T-helper 1 cell treated with Interleukin-12 subunit alpha and Interleukin-12 subunit beta and Interleukin-4 antibody, amounts not matched to agents 30 μg/mL and 1 μg/mL, for 36 hours (primary cell): ENCODE measurements around the gene STARD5.

ENCODE experiments used
- H3K27ac Mint-ChIP-seq: one replicate; pipeline ENCODE4 v1.8.0; 2021; ENCODE audit warnings: mild to moderate bottlenecking, mixed read lengths
- H3K27me3 Mint-ChIP-seq: one replicate; pipeline ENCODE4 v1.8.0; 2021; ENCODE audit warnings: low read depth, mixed read lengths
- H3K36me3 Mint-ChIP-seq: one replicate; pipeline ENCODE4 v1.8.0; 2021; ENCODE audit warnings: low read depth, mixed read lengths
- H3K4me1 Mint-ChIP-seq: one replicate; pipeline ENCODE4 v1.8.0; 2021; ENCODE audit warnings: low read depth, mixed read lengths
- H3K4me3 Mint-ChIP-seq: one replicate; pipeline ENCODE4 v1.8.0; 2021; ENCODE audit warnings: mild to moderate bottlenecking, moderate library complexity, mixed read lengths
- H3K9me3 Mint-ChIP-seq: one replicate; pipeline ENCODE4 v1.8.0; 2021; ENCODE audit warnings: mixed read lengths

STARD5 gene

DNA sequence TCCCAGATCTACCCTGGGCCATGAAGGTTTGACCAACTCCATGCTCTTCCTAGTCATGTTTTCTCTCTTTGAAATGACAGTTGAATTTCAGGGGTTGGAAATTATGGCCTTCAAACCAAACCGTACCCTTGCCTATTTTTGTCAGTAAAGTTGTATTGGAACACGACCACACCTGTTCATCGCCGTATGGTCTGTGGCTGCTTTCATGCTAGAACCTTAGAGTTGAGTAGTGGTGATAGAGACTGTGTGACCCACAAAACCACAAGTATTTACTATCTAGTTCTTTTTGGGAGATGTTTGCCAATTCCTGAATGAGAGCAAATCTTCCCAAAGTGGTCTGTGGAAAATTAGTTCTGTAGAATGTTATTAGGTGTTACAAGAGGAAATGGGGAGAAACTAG lies 24.0 kb upstream of the STARD5 start:
- H3K9me3 Mint-ChIP-seq, result no peaks in the 10 kb centered on the region
- H3K4me1 Mint-ChIP-seq, result no peaks in the 10 kb centered on the region
- H3K36me3 Mint-ChIP-seq, result no peaks in the 10 kb centered on the region
- H3K4me3 Mint-ChIP-seq, result no peak overlapping the region
- no peak overlapping the region for H3K27ac Mint-ChIP-seq
- H3K27me3 Mint-ChIP-seq, result peaks cover 4% of the 10 kb centered on the region

DNA sequence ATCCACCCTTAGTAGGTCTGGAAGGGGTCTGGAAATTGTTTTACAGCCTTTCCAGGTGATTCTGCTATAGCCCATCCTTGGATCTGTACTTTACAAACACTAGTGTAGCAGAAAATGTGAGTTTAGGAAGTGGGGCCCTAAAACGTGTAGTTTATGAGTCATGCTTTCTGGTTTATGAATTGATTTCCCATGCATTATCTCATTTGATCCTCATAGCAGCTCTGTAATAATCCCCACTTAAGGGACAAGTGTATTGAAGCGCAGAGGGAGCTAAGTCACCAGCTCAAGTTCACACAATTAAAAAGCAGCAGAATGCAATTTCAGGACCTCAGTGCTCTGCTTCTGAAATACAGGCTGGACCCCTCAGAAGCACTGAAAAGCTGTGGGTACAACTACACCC lies 22.7 kb upstream of the STARD5 start:
- peaks cover 4% of the 10 kb centered on the region for H3K27me3 Mint-ChIP-seq
- no peak overlapping the region for H3K27ac Mint-ChIP-seq
- no peaks in the 10 kb centered on the region for H3K9me3 Mint-ChIP-seq
- no peaks in the 10 kb centered on the region for H3K36me3 Mint-ChIP-seq
- H3K4me3 Mint-ChIP-seq, result no peak overlapping the region
- H3K4me1 Mint-ChIP-seq, result no peaks in the 10 kb centered on the region

DNA sequence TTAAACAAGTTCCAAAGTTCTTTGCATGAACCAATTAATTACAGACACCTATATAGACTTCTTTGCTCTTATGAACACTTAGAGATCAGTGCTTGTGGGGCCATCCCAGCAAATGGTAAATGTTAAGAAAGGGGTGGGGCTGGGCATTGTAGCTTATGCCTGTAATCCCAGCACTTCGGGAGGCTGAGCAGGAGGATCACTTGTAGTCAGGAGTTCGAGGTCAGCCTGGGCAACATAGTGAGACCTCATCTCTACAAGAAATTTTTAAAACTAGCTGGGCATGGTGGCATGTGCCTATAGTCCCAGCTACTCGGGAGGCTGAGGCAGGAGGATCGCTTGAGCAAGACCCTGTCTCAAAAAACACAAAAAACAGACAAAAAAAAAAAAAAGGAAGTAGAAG lies 19.4 kb upstream of the STARD5 start:
- no peak overlapping the region for H3K4me3 Mint-ChIP-seq

DNA sequence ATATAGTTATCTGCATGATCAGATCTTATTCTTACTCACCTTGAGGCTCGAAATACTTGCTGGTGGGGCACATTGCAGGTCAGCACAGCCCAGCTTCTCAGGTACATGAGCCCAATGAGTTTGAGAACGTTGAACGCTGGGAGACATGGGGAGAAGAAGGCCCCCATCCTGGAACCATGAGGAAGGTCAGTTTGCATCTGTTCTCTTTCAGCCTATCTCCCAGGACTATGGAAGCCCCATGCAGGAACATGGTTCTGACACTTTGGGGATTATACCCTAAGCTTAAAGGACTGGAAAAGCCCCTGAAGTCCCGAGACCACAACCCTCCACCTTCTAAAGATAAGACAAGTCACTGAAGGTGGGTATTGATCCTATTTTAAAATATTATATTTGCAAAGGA lies 17.4 kb upstream of the STARD5 start:
- no peaks in the 10 kb centered on the region for H3K9me3 Mint-ChIP-seq
- no peaks in the 10 kb centered on the region for H3K36me3 Mint-ChIP-seq

More for the DNA sequence above, 19.4 kb upstream of the STARD5 start:
- H3K9me3 Mint-ChIP-seq, result no peaks in the 10 kb centered on the region
- H3K4me1 Mint-ChIP-seq, result no peaks in the 10 kb centered on the region
- H3K36me3 Mint-ChIP-seq, result no peaks in the 10 kb centered on the region
- peaks cover 12% of the 10 kb centered on the region for H3K27me3 Mint-ChIP-seq
- no peak overlapping the region for H3K27ac Mint-ChIP-seq

DNA sequence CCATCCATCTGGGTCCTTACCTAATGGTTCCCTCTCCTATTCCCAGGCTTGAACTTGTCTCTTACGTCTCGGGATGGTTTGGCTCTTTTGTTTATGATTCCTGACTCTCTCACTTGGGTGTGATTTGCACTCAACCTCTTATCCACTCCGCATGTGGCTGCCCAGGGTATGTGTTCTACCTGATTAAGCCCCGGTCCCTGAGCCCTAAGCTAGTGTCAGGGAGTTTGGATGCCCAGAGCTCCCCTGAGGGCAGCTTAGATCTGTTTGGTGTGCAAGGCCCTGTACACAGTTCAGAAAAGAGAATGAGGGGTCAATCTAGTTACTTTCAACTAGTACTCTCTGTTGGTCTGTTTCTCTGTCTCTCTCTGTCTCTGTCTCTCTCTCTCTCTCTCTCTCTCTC lies 15.9 kb upstream of the STARD5 start:
- no peaks in the 10 kb centered on the region for H3K36me3 Mint-ChIP-seq
- peaks cover 12% of the 10 kb centered on the region for H3K27me3 Mint-ChIP-seq
- peaks cover 3% of the 10 kb centered on the region for H3K4me1 Mint-ChIP-seq
- no peak overlapping the region for H3K4me3 Mint-ChIP-seq
- no peak overlapping the region for H3K27ac Mint-ChIP-seq
- no peaks in the 10 kb centered on the region for H3K9me3 Mint-ChIP-seq

More for the DNA sequence above, 17.4 kb upstream of the STARD5 start:
- Mint-ChIP-seq H3K4me3 (no peak overlapping the region), H3K4me1 (peaks cover 3% of the 10 kb centered on the region), H3K27ac (no peak overlapping the region), H3K27me3 (peaks cover 12% of the 10 kb centered on the region)

DNA sequence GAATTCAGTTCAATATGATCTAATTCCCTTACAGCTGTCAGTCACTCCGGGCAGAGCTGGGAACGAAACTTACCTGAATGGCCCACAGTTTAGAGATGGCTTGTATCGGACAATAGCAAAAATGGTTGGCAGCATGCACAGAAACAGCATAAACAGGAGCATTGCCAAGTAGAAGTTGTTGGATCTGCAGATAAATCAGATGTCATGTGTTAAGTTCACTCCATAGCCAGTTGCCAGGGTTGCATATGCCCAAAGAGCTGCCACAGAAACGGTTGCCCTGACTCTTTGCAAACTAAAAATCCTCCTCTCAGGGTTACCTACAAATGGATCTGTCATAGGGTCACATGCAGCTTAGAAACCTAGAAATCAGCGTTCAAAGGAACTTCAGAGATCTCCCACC lies 15.4 kb upstream of the STARD5 start:
- Mint-ChIP-seq H3K4me1 (peaks cover 3% of the 10 kb centered on the region), H3K9me3 (no peaks in the 10 kb centered on the region), H3K27ac (no peak overlapping the region), H3K36me3 (no peaks in the 10 kb centered on the region), H3K27me3 (peaks cover 12% of the 10 kb centered on the region), H3K4me3 (no peak overlapping the region)

DNA sequence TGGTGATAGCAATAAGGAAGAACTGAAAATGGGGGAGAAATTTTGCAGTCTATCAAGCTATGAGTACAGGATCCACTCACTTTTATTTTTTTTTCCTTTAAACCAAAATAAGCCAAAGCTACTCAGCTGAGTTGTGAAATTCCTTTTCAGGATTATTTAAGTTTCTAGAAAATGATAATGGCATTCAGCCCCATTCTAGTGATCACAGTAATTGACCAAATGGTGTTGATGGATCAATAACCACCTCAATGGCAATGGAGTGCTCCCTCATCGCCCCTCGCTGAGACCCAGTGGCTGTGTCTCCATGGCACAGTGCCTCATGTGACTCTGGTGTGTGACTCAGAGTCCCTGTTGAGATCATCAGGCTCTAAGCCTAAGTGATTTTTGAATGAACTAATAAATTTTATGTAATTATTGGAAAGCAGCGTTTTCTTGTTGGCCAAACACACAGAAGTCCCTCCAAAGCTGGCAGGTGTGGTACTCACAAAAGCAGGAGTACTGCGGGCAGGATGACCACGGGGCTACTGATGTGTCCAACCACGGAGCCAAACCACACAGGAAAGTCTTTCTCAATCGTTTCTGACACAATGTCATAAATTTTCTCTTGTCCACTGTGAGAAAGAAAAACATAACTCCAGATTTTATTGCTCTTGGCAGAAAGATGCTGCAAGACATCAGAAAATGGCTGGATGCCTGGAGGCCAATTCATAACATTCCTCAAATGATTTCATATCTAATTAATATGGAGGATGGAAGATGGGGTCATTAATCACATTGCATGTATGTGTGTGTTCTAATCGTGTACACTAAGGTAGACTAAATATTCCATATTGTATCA lies 14.4 kb upstream of the STARD5 start:
- peaks cover 12% of the 10 kb centered on the region for H3K27me3 Mint-ChIP-seq
- H3K4me1 Mint-ChIP-seq, result peaks cover 3% of the 10 kb centered on the region
- no peak overlapping the region for H3K27ac Mint-ChIP-seq
- no peaks in the 10 kb centered on the region for H3K9me3 Mint-ChIP-seq
- H3K4me3 Mint-ChIP-seq, result no peak overlapping the region
- H3K36me3 Mint-ChIP-seq, result no peaks in the 10 kb centered on the region

DNA sequence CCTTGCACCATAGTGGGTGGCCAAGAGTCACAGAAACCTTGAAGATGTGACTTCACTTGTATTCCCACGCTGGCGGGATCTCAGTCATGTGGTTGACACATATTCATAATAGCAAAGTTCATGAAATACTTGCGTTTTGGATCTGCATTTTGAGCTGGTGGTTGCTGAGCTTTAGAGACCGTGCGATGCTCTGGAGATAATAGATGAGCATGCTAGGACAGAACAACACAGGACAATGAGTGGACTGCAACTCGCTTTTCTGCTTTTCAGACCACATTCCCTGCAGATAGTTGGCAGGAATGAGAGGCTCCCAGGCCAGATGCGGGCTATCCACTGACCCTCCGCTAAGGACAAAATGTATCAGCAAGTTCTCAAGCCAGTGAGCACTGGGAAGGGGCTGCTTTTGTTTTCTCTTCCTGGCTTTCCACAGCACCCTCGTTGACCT lies 13.8 kb upstream of the STARD5 start:
- H3K27ac Mint-ChIP-seq, result no peak overlapping the region
- H3K4me1 Mint-ChIP-seq, result peaks cover 3% of the 10 kb centered on the region
- no peaks in the 10 kb centered on the region for H3K36me3 Mint-ChIP-seq
- H3K9me3 Mint-ChIP-seq, result no peaks in the 10 kb centered on the region
- peaks cover 12% of the 10 kb centered on the region for H3K27me3 Mint-ChIP-seq
- no peak overlapping the region for H3K4me3 Mint-ChIP-seq

DNA sequence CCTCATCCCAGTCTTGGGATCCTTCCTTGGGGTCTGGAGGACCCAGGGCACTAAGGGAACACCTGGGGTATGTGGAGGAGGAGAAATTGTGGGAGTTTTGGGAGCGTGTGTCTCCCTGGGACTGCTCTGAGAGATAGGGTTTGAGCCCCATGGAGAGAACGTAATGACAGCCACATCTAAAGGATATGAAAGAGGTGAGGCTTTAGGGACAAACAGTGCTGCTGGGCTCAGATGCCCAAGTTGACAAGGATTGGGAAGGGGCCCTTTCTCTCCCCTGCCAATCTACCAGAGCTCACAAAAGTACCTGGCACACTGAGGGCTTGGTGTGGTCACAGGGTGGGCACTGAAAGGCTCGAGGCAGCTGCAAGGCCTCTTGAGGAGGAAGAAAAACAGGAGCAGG lies 13.3 kb upstream of the STARD5 start:
- no peak overlapping the region for H3K4me3 Mint-ChIP-seq
- peaks cover 3% of the 10 kb centered on the region for H3K4me1 Mint-ChIP-seq
- peaks cover 12% of the 10 kb centered on the region for H3K27me3 Mint-ChIP-seq
- H3K27ac Mint-ChIP-seq, result no peak overlapping the region
- H3K9me3 Mint-ChIP-seq, result no peaks in the 10 kb centered on the region
- no peaks in the 10 kb centered on the region for H3K36me3 Mint-ChIP-seq

DNA sequence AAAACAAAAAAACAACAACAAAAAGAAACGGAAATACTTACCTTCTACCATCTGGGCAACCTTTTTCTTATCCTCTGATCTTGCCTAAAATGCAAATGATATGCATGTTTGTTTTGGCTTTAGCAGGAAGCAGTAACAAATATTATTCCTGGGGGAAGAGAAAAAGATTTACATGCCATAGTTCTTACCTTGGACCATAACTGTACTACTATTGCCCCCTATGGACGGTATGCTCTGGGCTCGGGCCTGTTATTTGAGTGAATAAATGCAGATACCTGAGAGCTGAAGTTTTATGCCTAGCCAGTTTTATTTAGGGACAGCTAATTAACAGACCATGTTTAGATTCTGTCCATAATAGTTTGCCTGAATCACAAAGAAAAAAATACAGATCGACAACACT lies 12.6 kb upstream of the STARD5 start:
- H3K4me3 Mint-ChIP-seq, result no peak overlapping the region
- H3K9me3 Mint-ChIP-seq, result no peaks in the 10 kb centered on the region
- peaks cover 12% of the 10 kb centered on the region for H3K27me3 Mint-ChIP-seq
- H3K36me3 Mint-ChIP-seq, result no peaks in the 10 kb centered on the region
- no peak overlapping the region for H3K27ac Mint-ChIP-seq
- peaks cover 3% of the 10 kb centered on the region for H3K4me1 Mint-ChIP-seq

DNA sequence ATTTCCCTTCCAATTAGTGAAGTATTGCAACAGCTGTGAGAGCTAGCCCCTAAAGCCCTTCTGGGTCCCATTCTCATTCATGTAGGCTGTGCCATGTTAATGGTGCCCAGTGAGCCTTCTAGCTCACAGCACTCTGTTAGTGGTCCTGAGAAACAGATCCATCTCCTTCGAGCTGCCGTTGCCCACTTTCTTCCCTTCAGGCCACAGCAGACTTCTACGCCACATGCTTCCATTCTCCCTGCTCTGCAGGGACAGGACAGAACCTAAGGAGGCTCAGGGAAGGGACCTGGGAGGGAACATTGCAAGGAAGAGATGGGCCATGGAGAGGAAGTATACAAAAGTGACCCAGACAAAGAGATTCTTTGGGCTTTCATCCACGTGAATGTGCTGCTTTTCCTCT lies 11.7 kb upstream of the STARD5 start:
- peaks cover 6% of the 10 kb centered on the region for H3K27me3 Mint-ChIP-seq
- H3K4me3 Mint-ChIP-seq, result no peak overlapping the region
- no peaks in the 10 kb centered on the region for H3K9me3 Mint-ChIP-seq
- H3K36me3 Mint-ChIP-seq, result no peaks in the 10 kb centered on the region
- H3K4me1 Mint-ChIP-seq, result peaks cover 7% of the 10 kb centered on the region
- no peak overlapping the region for H3K27ac Mint-ChIP-seq

DNA sequence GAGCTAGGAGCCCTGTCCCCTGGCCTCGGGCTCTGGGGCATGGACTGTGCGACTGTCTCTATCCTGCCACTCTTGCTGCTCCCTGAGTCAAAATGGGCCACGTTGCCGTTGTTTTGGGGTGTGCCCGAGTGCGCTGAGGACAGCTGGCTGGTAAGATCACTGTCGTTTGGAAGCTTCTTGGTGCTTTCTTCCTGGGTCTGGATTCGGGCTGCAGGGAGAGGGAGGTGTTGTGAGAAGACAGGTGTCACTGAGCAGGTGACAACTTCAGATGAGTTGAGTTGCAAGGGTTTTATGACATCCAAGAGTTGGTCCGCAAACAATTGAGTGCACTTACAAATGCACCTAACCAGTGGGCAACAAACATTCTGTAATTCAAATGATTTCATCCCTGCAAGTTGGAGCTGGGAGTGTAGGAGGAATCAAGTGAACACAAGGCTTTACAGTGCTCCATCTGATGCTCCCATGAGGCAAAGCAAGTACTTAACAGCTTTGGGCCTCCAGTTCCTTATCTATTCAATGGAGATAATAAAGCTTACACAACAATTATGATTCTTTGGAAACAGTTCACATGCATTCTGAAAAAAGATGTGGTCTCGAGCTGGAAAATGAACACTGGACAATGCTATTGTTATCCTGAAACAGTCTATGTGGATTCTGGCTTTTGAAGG lies 11.0 kb upstream of the STARD5 start:
- no peaks in the 10 kb centered on the region for H3K9me3 Mint-ChIP-seq
- H3K4me1 Mint-ChIP-seq, result peaks cover 7% of the 10 kb centered on the region
- no peaks in the 10 kb centered on the region for H3K36me3 Mint-ChIP-seq
- no peak overlapping the region for H3K4me3 Mint-ChIP-seq
- H3K27ac Mint-ChIP-seq, result no peak overlapping the region
- peaks cover 4% of the 10 kb centered on the region for H3K27me3 Mint-ChIP-seq

DNA sequence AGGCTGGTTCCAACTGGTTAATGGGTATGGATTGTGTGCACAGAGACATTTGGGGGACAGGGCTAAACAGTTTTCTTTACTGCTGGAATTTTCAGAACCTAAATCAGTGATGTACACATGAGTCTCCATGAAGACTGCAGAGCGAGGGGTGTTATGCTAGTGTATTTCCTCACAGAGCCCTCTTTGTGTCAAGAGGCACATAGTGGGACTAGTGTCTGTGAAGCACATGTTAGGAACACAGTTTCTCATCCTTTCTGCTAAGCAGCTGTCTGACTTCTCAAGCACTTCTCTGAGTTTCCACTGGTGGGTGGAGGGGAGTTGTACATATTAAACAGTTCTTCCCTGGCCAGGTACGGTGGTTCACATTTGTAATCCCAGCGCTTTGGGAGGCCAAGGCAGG lies 9.4 kb upstream of the STARD5 start:
- H3K4me1 Mint-ChIP-seq, result peaks cover 7% of the 10 kb centered on the region
- no peaks in the 10 kb centered on the region for H3K27me3 Mint-ChIP-seq
- H3K9me3 Mint-ChIP-seq, result no peaks in the 10 kb centered on the region
- H3K27ac Mint-ChIP-seq, result no peak overlapping the region
- no peak overlapping the region for H3K4me3 Mint-ChIP-seq
- H3K36me3 Mint-ChIP-seq, result no peaks in the 10 kb centered on the region

DNA sequence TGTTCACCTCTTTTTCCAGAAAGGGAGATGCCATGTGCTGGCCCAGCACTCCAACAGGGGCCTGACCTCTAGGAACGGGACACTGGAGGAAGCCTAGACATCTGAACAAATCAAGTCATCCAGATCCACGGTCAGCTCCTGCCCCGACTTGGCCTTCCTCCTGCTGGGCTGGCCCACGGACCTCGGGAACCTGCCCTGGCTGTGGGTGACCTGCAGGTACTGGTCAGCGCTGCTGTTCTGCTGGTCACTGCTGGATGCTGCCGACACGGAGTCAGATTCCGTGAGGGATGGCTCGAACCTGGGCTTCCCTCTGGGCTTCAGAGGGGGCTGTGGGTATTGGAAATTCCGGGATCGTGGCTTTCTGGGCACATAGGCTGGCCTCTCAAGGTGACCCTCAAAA lies 8.4 kb upstream of the STARD5 start:
- peaks cover 7% of the 10 kb centered on the region for H3K4me1 Mint-ChIP-seq
- no peaks in the 10 kb centered on the region for H3K9me3 Mint-ChIP-seq
- no peaks in the 10 kb centered on the region for H3K36me3 Mint-ChIP-seq
- no peak overlapping the region for H3K4me3 Mint-ChIP-seq
- H3K27ac Mint-ChIP-seq, result no peak overlapping the region
- H3K27me3 Mint-ChIP-seq, result no peaks in the 10 kb centered on the region

DNA sequence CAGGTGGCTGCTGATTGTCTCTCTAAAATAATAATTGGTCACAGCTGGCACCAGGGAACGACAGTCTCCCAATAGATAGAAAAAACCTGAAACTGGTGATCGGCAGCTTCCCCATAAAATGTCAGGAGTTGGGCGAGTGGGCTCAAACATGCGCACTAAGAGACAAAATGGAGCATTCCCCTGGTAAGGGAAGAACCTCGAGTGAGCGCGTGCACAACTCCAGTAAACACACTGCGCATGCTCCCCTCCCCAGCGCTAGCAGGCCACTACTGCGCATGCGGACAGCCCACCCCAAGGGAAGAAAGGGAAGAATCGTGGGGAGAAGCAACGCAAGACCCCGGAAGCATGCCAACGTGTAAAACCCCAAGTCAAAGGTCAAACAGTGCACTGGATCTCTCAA lies 7.7 kb upstream of the STARD5 start:
- peaks cover 5% of the 10 kb centered on the region for H3K4me1 Mint-ChIP-seq
- no peaks in the 10 kb centered on the region for H3K36me3 Mint-ChIP-seq
- no peaks in the 10 kb centered on the region for H3K9me3 Mint-ChIP-seq
- H3K27ac Mint-ChIP-seq, result no peak overlapping the region
- no peaks in the 10 kb centered on the region for H3K27me3 Mint-ChIP-seq
- H3K4me3 Mint-ChIP-seq, result no peak overlapping the region
